IPS-NIHi7 (cell line): ENCODE data around the gene THOC3.
"Not testable (repeated sequence)": the region's sequence is repeated elsewhere in the genome, so short reads cannot be mapped to it uniquely, and the experiment has no call there.

Experiments used
- DNase-seq: peaks from one replicate; pipeline ENCODE4 v3.0.0; 2012; ENCODE audit warnings: mixed read lengths; ENCODE audit errors: extremely low spot score

THOC3 gene

DNA sequence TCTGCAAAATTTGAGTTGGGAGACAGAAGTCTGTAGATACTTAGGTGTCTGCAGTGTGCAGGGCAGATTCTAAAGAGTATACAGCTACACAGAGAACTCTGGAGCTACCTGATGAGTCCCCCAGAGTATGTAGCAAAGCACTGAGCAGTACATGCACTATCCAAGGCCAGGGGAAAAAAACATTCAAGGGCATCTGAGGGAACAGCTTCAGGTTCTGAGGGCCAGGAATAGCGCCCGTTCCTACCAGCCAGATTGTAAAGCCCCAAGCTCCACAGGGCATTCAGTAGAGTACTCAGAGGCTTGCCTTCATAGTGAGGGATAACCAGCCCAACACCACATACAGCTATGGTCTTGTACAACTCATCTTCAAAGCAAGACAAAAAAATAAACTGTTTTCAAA is 27.5 kb downstream of the THOC3 start:
- DNase-seq: not testable (repeated sequence)

DNA sequence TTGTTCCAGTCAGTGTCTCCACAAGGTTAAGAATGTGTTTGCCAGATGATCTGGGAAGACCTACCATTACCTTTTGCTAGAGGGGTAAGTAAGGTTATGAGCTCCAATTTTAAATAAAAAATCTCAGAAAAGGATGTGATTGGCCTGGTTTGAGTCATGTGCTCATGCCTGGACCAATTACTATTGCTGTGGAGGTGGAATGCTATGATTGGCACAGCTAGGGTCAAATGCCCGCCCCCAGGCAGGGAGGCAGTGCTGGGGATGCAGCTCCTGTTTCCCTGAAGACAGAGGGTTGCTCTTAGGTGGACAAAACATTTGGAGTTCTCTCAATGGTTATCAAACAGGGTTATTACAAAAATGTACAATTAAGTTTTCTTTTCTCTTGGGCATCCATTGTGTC is 29.6 kb downstream of the THOC3 start:
- not testable (repeated sequence) for DNase-seq

DNA sequence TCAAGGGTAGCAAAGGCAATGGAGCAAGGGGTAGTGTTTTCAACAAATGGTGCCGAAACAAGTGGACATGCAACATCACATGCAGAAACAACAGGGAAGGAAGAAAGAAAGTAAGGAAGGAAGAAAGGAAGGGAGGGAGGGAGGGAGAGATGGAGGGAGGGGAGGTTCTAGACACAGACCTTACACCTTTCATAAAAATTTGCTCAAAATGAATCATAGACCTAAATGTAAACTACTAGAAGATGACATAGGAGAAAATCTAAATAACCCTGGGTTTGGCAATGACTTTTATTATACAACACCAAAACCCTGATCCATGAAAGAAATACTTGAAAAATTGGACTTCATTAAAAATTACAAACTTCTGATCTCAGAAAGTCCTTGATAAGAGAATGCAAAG is 39.4 kb downstream of the THOC3 start:
- not testable (repeated sequence) for DNase-seq

DNA sequence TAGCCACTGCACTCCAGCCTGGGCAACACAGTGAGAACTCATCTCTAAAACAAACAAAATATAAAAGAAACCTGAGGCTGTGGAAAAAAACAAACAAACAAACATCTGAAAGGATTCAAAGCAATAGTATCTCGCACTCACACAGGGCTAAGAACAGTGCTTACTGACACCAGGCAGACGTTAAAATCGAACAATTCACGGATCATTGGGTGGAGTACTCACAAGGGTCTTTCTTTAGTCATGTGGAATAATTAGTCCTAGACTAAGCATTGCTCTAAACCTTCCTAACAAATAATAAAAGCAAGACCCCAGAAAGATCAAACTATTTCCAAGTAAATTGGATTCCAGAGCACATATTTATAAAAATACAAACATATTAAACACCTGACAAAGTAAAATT is 43.0 kb downstream of the THOC3 start:
- DNase-seq: not testable (repeated sequence)

DNA sequence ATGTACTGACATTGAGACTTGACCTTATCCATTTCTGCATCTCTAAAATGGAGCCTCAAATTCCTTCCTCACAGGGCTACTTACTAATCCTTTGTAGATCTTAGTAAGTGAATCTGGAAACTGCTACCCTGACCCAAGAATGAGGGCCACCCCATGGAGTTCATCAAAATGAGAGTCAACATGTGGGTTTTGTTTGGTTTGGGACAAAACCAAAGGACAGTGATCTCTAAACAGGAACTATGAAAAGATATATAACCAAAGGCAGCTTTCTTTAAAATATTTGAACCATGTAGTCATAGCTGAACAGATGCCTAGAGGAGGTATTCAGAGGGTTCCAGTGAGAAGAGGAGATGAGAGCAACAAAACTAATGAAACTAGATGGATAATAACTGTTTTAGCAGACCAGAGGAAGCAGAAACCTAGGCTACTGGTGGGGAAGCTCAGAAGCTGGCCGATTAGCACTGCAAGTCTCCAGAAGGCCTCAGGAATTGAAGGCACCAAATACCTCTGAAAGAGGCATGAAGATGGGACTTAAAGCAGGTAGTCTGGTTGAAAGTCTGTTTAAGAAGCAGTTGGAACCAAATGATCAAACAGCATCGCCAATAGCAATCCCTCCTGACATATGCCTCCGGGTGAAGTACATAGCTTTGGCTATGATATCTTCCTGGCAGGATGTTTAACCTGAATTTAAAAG is 45.8 kb downstream of the THOC3 start:
- DNase-seq: peak; percentile 8

DNA sequence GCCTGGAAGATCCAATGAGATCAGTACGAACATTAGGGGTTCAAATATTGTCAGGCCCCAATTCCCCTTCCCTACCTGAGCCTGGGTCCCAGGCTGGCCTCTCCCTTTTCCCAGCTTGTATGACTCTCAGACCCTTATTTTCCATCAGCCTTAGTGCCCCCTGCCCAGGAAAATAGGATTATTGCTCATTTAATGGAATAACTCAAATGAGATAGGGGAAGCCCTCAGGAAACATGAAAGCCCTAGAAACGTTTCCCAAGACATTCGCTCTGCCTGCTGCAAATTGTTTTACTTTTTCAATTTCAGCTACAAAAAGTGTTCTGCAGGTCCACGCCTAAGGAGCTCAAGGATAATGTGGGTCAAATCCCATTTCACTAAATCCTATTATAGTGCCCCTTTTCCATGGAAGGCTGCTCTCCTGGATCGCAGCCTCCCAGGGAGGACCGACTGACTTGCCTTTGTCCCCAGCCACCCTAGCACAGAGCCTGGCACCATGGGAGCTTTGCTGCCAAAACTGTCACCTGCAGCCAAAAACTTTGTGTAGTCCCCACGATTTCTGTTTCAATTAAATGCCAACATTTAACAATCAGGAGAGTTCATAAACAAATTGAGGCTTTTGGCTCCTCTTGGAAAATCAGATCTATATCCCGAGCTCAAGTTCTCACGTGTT is 46.9 kb downstream of the THOC3 start:
- peak; percentile 8 for DNase-seq

DNA sequence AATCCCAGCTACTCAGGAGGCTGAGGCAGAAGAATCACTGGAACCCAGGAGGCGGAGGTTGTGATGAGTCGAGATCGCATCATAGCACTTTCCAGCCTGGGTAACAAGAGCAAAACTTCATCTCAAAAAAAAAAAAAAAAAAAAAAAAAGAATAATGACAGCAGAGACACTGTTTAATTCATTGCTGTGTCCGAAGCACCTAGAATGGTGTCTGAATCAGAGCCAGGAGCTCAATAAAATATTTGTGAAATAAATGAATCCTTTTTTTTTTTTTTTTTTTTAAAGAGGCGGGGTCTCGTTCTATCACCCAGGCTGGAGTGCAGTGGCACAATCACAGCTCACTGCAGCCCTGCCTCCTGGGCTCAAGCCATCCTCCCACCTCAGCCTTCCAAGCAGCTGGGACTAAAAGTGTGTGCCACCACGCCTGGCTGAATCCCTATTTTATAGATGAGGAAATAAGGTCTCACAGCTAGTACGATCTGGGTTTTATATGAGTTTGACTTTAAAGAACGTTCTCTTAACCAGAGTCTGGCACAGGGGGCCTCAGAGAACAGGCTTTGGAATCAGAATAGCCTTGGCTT is 47.8 kb downstream of the THOC3 start:
- no peak for DNase-seq

DNA sequence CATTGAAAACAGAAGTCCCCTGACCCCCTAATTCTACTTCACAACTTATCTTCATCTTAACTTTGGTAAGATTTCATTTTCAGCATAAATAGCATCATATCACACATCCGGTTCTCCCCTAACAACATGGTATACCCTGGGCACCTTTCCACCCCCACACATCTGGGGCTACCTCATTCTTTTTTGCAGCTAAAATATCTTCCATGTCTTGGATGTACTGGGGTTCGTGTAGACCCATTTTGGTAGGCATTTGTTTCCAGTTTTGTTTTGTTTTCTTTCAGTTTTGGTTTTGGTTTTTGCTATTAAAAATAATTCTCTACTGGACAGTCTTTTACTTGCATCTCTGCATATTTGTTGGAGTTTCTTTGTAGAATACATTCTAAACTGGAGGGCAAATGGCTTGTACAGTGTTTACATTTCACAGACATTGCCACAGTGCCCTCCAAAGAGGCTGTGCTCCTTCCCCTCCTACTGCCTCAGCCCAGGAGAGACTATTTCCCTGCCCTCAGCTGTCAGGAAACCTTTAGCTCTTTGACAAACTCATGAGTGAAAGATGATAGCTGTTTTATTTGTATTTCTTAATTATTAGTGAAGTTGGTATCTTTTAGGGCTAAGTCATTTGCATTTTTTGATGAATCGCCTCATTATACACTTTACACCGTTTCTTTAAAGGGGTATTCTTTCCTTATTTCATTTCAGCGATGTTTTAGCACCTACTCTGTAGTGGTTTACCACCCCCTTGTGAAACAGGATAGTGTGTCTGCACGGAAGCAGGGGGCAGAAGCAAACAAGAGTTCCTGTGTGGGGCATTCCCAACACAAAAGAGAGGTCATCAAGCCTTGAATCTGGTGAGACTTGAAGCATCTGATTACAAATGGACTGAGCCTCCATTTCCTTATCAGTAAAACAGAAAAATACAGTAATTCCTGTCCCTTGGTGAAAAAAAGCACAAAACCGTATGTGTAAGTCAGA is 52.8 kb downstream of the THOC3 start:
- not testable (repeated sequence) for DNase-seq

DNA sequence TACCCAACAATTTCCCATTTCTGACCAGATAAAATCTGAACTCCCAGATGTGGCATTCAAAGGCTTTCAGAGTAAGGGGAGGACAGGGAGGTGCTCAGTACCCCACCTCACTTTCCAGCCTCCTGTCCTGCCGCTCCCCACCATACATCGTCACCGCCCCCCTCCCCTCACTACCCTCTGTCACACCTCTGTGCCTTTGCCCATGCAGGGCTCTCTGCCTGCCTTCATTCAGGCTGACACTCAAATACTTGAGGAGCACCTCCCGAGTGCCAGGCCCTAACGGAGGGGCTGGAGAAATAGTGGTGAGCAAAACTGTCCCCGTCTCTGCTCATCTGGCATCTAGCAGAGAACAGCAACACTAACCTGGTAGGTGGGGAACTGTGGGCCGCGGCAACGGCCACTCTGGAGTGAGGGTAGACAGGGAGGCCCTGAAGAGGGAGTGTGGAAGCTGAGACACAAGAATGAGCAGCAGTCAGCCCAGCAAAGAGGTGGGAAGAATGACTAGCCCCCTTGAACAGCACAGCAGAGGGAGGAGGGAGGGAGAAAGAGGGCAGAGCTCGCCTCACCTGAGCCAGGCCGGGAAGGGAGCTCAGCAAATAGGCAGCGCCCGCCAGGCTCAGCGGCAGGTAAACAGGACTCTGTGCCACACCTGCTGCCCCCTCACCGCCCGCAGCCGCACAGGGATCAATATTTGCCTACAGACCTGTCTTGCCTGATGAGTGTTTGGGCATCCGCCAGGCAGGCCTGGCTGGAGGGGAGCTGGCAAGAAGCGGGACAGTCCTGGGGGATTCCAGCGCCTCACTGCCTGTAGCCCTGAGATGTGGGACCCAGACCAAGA is 54.1 kb downstream of the THOC3 start:
- DNase-seq: not testable (repeated sequence)

DNA sequence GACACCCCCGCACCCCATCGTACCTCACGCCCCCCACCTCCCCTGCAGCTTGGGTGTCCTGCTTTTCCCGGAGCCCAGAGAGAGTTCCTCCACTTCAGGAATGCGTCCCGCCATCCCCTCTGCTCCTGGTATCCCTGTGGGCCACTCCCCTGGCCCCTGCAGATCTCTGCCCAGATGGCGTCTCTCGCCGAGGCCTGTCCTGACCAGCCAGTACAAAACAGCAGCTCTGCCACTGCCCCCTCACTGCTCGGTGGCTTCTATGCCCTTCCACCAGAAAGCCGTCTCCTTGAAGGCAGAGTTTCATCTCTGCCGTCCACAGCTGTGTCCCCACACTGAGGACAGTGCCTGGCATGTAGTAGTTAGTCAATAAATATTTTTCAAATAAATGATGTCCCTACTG is 58.0 kb downstream of the THOC3 start:
- not testable (repeated sequence) for DNase-seq
